GM12872 (cell line): ENCODE data around the gene SLAIN1.

Experiments used
- TF ChIP-seq, protein P1 (sequence below): IDR thresholded peaks from 3 replicates; pipeline ENCODE4 v1.5.1; 2011; ENCODE audit warnings: low read depth, mild to moderate bottlenecking, low read length, moderate library complexity; ENCODE audit not compliant: insufficient read depth

Gene SLAIN1

GRCh38 chr13:77730572-77730971, 33.1 kb downstream of the SLAIN1 start:
- TF ChIP-seq, protein P1, sequence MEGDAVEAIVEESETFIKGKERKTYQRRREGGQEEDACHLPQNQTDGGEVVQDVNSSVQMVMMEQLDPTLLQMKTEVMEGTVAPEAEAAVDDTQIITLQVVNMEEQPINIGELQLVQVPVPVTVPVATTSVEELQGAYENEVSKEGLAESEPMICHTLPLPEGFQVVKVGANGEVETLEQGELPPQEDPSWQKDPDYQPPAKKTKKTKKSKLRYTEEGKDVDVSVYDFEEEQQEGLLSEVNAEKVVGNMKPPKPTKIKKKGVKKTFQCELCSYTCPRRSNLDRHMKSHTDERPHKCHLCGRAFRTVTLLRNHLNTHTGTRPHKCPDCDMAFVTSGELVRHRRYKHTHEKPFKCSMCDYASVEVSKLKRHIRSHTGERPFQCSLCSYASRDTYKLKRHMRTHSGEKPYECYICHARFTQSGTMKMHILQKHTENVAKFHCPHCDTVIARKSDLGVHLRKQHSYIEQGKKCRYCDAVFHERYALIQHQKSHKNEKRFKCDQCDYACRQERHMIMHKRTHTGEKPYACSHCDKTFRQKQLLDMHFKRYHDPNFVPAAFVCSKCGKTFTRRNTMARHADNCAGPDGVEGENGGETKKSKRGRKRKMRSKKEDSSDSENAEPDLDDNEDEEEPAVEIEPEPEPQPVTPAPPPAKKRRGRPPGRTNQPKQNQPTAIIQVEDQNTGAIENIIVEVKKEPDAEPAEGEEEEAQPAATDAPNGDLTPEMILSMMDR: no peak

GRCh38 chr13:77732287-77732686, 34.8 kb downstream of the SLAIN1 start:
- TF ChIP-seq, protein P1: no peak

GRCh38 chr13:77733674-77734073, 36.2 kb downstream of the SLAIN1 start:
- TF ChIP-seq, protein P1: no peak

DNA sequence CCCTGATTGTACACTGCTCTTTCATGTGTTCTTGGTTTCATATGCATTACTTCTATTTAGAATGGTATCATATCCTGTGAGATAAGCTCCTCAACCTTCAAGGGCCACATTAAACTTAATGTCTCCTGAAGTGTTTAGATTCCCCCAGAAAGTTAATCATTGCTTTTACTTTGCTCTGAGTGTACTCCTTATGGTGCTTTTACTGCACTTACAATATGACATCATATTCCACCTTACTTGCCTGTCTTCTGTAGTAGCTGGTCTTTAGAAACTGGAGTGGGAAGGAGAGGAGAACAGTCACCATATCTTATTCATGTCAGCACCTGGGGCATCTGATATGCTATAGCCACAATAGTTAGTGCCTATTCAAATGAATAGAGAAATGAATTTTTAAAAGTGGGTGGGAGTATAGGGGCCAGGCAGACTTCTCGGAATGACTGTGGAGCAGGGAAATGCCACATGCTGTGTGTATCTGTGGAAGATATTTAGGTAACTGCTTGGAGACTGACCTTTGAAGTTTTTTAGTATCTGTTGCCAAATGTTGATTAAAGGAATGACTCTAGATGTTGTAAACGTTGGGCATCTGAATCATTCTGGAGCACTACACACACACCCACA, 40.2 kb downstream of the SLAIN1 start:
- TF ChIP-seq, protein P1: no peak

DNA sequence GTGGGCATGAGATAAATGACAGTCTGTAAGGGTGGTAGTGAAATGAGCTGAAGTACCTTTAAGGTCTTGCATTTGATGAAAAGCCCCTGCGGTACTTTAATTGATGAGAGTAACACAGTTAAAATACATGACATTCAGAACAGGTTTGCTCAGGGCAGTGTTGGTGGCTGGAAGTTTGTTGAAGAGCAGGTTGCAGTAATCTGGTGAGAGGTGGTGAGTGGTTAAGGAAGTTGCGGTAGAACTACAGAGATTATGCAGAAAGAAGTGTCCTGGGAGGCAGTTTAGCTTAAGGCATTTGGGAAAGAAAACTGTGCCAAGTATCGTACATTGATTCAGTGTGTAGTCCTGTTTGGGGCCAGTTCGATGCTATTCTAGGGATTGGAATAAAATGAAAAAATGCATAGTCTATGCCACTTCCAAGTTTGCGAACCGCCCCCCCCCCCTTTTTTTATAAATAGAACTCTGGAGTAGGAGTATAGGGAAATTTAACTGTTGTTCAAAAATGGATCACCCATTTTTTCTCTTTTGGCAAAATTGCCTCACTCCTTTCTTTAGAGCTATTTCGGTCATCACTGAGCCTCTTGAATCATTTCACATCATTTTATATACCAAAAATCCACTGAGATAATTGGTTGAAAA, 42.7 kb downstream of the SLAIN1 start:
- TF ChIP-seq, protein P1: no peak

DNA sequence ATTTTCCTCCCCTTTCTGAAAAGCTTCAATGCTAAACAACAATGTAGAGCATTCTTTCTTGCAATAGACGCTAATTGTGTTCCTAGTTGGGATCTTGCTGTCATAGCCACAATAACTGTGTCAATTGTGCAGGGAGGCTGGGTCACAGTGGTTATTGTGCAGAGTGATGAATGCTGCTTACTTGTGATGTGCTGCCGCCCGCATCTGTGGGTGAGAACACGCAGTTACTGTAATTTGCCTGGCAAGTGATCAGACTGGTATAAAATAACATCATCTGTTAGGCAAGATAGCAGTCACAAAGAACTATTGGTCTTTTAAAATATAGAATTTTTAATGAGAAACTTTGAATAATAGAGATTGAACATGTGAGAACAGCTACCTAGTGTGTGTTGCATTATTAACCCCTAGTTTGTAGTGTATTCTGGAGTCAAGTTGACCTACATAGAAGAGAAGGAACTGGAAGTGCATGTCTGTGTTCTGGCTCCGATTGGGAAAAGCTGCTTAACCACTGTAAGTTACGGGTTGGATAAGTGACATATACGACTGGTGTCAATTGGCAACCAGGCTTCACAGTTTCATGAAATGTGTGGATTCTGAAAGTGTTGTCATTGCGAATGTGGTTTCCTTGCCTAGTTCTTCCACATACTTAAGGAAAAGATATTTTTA, 43.6 kb downstream of the SLAIN1 start:
- TF ChIP-seq, protein P1: no peak

DNA sequence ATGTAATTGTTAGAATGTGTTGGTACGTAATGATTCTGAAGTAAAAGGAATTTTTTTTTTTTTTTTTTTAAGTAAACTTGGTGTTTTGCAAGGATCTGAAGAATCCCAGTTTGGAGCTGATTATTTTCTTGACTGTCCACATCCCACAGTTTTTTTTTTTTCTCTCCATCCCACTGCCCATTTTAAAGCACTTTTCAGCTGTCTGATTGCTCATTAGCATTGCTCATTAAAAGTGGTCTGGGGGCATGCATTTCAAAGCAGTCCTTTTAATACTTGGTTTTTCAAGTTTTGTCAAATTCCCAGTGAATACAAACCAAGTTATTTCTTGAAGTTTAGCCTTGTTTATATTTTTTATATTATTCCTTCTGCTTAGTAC, 44.1 kb downstream of the SLAIN1 start:
- TF ChIP-seq, protein P1: no peak
